NCI-H1930 (cell line): ENCODE data around the gene VPS8.

ENCODE experiments used
- DNase-seq, 2 experiments: peaks; one replicate each; lab custom pipeline; 2025; lab: John Stamatoyannopoulos, UW

VPS8 gene

GRCh38 chr3:184811999-184812661 lies at the start of gene VPS8:
VPS8 (plus strand) TSS chr3:184812166; CDS start chr3:184824633, 12,467 bp downstream.
- peak; percentile 87 to 89 for DNase-seq

GRCh38 chr3:184764191-184764590 lies 47.8 kb upstream of the VPS8 start:
- DNase-seq: no peak

GRCh38 chr3:184765047-184765729 lies 46.8 kb upstream of the VPS8 start:
- no peak for DNase-seq

- DNase-seq: no peak
Observed at GRCh38 chr3:184765730-184766074, 46.3 kb upstream of the VPS8 start.

- no peak for DNase-seq
Observed at GRCh38 chr3:184766555-184767261, 45.3 kb upstream of the VPS8 start.

GRCh38 chr3:184767377-184767776 lies 44.6 kb upstream of the VPS8 start:
- DNase-seq: no peak

GRCh38 chr3:184769382-184770170 lies 42.4 kb upstream of the VPS8 start:
- no peak for DNase-seq

GRCh38 chr3:184770541-184770940 lies 41.4 kb upstream of the VPS8 start:
- DNase-seq: no peak

GRCh38 chr3:184771301-184772127 lies 40.5 kb upstream of the VPS8 start:
- no peak for DNase-seq

- DNase-seq: no peak
Observed at GRCh38 chr3:184772667-184773272, 39.2 kb upstream of the VPS8 start.

- no peak for DNase-seq
Observed at GRCh38 chr3:184773283-184774186, 38.4 kb upstream of the VPS8 start.

GRCh38 chr3:184776916-184777315 lies 35.0 kb upstream of the VPS8 start:
- DNase-seq: no peak

GRCh38 chr3:184777566-184778356 lies 34.2 kb upstream of the VPS8 start:
- DNase-seq: peak; percentile 70 to 78

- no peak for DNase-seq
Observed at GRCh38 chr3:184778426-184779332, 33.3 kb upstream of the VPS8 start.

GRCh38 chr3:184780981-184781515 lies 30.9 kb upstream of the VPS8 start:
- DNase-seq: no peak

GRCh38 chr3:184781801-184782200 lies 30.2 kb upstream of the VPS8 start:
- no peak for DNase-seq

GRCh38 chr3:184783319-184783718 lies 28.6 kb upstream of the VPS8 start:
- DNase-seq: no peak
